A673 (cell line): ENCODE measurements around the gene ZNF493. TPM values are rescaled to one million over a fixed set of nuclear protein-coding genes. Genes with fewer than 3 reads are reported as not detected.

Experiments
- BruUV-seq: library from RNA; stranded (reverse); fragments of 400-500 nt; replicated peaks from 2 replicates; lab custom pipeline; 2021; lab: Mats Ljungman, UMichigan
- CTCF ChIA-PET: fragments of 300-600 bp; sonication (Branson Sonifier 250); formaldehyde crosslinking; loops from one replicate; lab custom pipeline; 2022; ENCODE audit warnings: antibody characterized with exemption; lab: Charles Lee
- POLR2A ChIA-PET: fragments of 300-600 bp; sonication (Branson Sonifier 250); formaldehyde crosslinking; loops from one replicate; lab custom pipeline; 2022; ENCODE audit warnings: antibody characterized with exemption; ENCODE audit not compliant: low non-redundant PET; lab: Charles Lee
- DNase-seq: peaks from one replicate; pipeline ENCODE4 v3.0.0-alpha.2; 2015; ENCODE audit warnings: low spot score
- H3K27ac ChIP-seq: fragments of 200-600 bp; sonication (generic); 2 replicates; pipeline ENCODE4 v1.5.1; 2016; ENCODE audit warnings: mixed run types, low read depth, mild to moderate bottlenecking, mixed read lengths, antibody characterized with exemption, low read length; ENCODE audit not compliant: poor library complexity, severe bottlenecking
- H3K27me3 ChIP-seq: fragments of 200-600 bp; sonication (generic); replicated peaks from 2 replicates; pipeline ENCODE4 v1.6.1; 2017; ENCODE audit warnings: mixed run types, low read depth, mild to moderate bottlenecking, mixed read lengths, antibody characterized with exemption, low read length; ENCODE audit not compliant: insufficient read depth, poor library complexity
- H3K36me3 ChIP-seq: fragments of 200-600 bp; sonication (generic); 2 replicates; pipeline ENCODE4 v1.6.1; 2016; ENCODE audit warnings: mixed run types, mild to moderate bottlenecking, mixed read lengths, antibody characterized with exemption, low read length; ENCODE audit not compliant: insufficient read depth, poor library complexity, severe bottlenecking
- H3K4me1 ChIP-seq: fragments of 200-600 bp; sonication (generic); 2 replicates; pipeline ENCODE4 v1.6.1; 2017; ENCODE audit warnings: mixed run types, mild to moderate bottlenecking, mixed read lengths, antibody characterized with exemption, low read length; ENCODE audit not compliant: insufficient read depth, poor library complexity, severe bottlenecking
- H3K4me3 ChIP-seq: fragments of 200-600 bp; sonication (generic); 2 replicates; pipeline ENCODE4 v1.5.1; 2016; ENCODE audit warnings: low read depth, mixed run types, mild to moderate bottlenecking, mixed read lengths, low read length; ENCODE audit not compliant: poor library complexity, severe bottlenecking
- H3K9me3 ChIP-seq: fragments of 200-600 bp; sonication (generic); 2 replicates; pipeline ENCODE4 v1.6.1; 2016; ENCODE audit warnings: mixed run types, low read depth, mild to moderate bottlenecking, mixed read lengths, antibody characterized with exemption, low read length; ENCODE audit not compliant: poor library complexity, severe bottlenecking
- CTCF ChIP-seq: fragments of 300-800, 200-600 bp; sonication (generic); conservative IDR thresholded peaks from 2 replicates; pipeline ENCODE4 v1.5.1; 2017; ENCODE audit warnings: low read depth, mild to moderate bottlenecking, antibody characterized with exemption, low read length, moderate library complexity, mixed read lengths
- EZH2 ChIP-seq: fragments of 200-600 bp; sonication (generic); IDR thresholded peaks from 2 replicates; pipeline ENCODE4 v1.6.1; 2017; ENCODE audit warnings: borderline replicate concordance, low read depth, mild to moderate bottlenecking, mixed read lengths, antibody characterized with exemption, low read length; ENCODE audit not compliant: poor library complexity, severe bottlenecking
- intact Hi-C: fragments of 100-400 bp; cut with micrococcal nuclease; formaldehyde crosslinking; loops from one replicate; pipeline ENCODE4 v1.10.0; 2022; ENCODE audit not compliant: unreplicated experiment
- total RNA-seq: library from RNA; stranded (reverse); gene quantifications from 2 replicates; pipeline ENCODE4 v1.2.3, GENCODE V29; 2021

Gene ZNF493
- total RNA-seq, 1 experiment from 2014 or later, result 5.5 TPM

- H3K36me3 ChIP-seq, result peaks cover 64% of the 10 kb centered on the region
- intact Hi-C loops, result no loop called here
- TF ChIP-seq EZH2 (no peak), CTCF (no peak)
- H3K4me3 ChIP-seq, result no peak overlapping the region
- no TSS peak for BruUV-seq
- H3K4me1 ChIP-seq, result no peaks in the 10 kb centered on the region
- no peaks in the 10 kb centered on the region for H3K27me3 ChIP-seq
- CTCF ChIA-PET, result no interaction called here
- H3K9me3 ChIP-seq, result peaks cover 34% of the 10 kb centered on the region
- no peak for DNase-seq
- H3K27ac ChIP-seq, result no peak overlapping the region
- POLR2A ChIA-PET, result no interaction called here
These were observed 34.6 kb upstream of the ZNF493 start for GRCh38 chr19:21362291-21362690.

GRCh38 chr19:21383980-21384582 lies 12.9 kb upstream of the ZNF493 start:
- no peaks in the 10 kb centered on the region for H3K27me3 ChIP-seq
- peaks cover 76% of the 10 kb centered on the region for H3K9me3 ChIP-seq
- H3K4me1 ChIP-seq, result no peaks in the 10 kb centered on the region
- intact Hi-C loops, result no loop called here
- BruUV-seq, result no TSS peak
- TF ChIP-seq EZH2, result no peak
- TF ChIP-seq CTCF, result no peak
- peaks cover 13% of the 10 kb centered on the region for H3K36me3 ChIP-seq
- ChIA-PET POLR2A (no interaction called here), CTCF (no interaction called here)
- H3K4me3 ChIP-seq, result no peak overlapping the region
- H3K27ac ChIP-seq, result no peak overlapping the region
- no peak for DNase-seq

- BruUV-seq, result no TSS peak
- ChIA-PET POLR2A (no interaction called here), CTCF (no interaction called here)
- intact Hi-C loops, result no loop called here
- no peak for DNase-seq
- Histone ChIP-seq H3K4me3 (no peak overlapping the region), H3K36me3 (no peaks in the 10 kb centered on the region), H3K27me3 (no peaks in the 10 kb centered on the region), H3K4me1 (no peaks in the 10 kb centered on the region), H3K27ac (no peak overlapping the region), H3K9me3 (no peaks in the 10 kb centered on the region)
- TF ChIP-seq CTCF (no peak), EZH2 (no peak)
These were observed 812 bp upstream of the ZNF493 start for GRCh38 chr19:21396121-21396520.
